ENCODE results near the gene IL1A.
"Not testable (repeated sequence)": the region's sequence is repeated elsewhere in the genome, so short reads cannot be mapped to it uniquely, and the experiment has no call there.

Gene IL1A

GRCh38 chr2:112784199-112785189 is at the start of gene IL1A:
Gene IL1A, minus strand, starts transcription at chr2:112784493. Its CDS starts 723 bp downstream, at chr2:112783770.
- peak; percentile 88 to 97 for DNase-seq

- DNase-seq, result peak; percentile 64 to 92
These were observed 49.7 kb upstream of the IL1A start for GRCh38 chr2:112833976-112834375.

GRCh38 chr2:112833639-112833931 is 49.3 kb upstream of the IL1A start:
- DNase-seq, result not testable (repeated sequence)

GRCh38 chr2:112832841-112833638 is 48.7 kb upstream of the IL1A start:
- peak; percentile 73 to 96 for DNase-seq

- peak in 1 of 2 donors; percentile 80 for DNase-seq
These were observed 47.9 kb upstream of the IL1A start for GRCh38 chr2:112831946-112832840.

- peak in 1 of 2 donors; percentile 78 for DNase-seq
These were observed 47.2 kb upstream of the IL1A start for GRCh38 chr2:112831513-112831845.

GRCh38 chr2:112830682-112831512 is 46.6 kb upstream of the IL1A start:
- DNase-seq, result peak in 1 of 2 donors; percentile 98

GRCh38 chr2:112829961-112830681 is 45.8 kb upstream of the IL1A start:
- DNase-seq, result peak; percentile 81 to 97

- peak; percentile 79 to 97 for DNase-seq
These were observed 45.0 kb upstream of the IL1A start for GRCh38 chr2:112829101-112829960.

GRCh38 chr2:112828251-112828691 is 44.0 kb upstream of the IL1A start:
- peak; percentile 51 to 87 for DNase-seq

- DNase-seq, result peak in 1 of 2 donors; percentile 66
These were observed 43.4 kb upstream of the IL1A start for GRCh38 chr2:112827604-112828185.

- peak in 1 of 2 donors; percentile 58 for DNase-seq
These were observed 42.7 kb upstream of the IL1A start for GRCh38 chr2:112827009-112827408.

GRCh38 chr2:112825706-112826105 is 41.4 kb upstream of the IL1A start:
- DNase-seq, result no peak

GRCh38 chr2:112824694-112825085 is 40.4 kb upstream of the IL1A start:
- DNase-seq, result no peak

- DNase-seq, result no peak
These were observed 37.4 kb upstream of the IL1A start for GRCh38 chr2:112821682-112822081.

GRCh38 chr2:112821142-112821541 is 36.8 kb upstream of the IL1A start:
- no peak for DNase-seq

GRCh38 chr2:112820343-112820742 is 36.0 kb upstream of the IL1A start:
- DNase-seq, result no peak

- no peak for DNase-seq
These were observed 34.8 kb upstream of the IL1A start for GRCh38 chr2:112819081-112819480.

- DNase-seq, result no peak
These were observed 34.0 kb upstream of the IL1A start for GRCh38 chr2:112818094-112818902.
